ENCODE measurements around the gene SLC35F4.

GRCh38 chr14:57761800-57762199 is 104.1 kb downstream of the SLC35F4 start:
- no peak for TF ChIP-seq CTCF (IDR thresholded peaks at IDR 0.05 in 8 of 11, conservative IDR thresholded peaks at IDR 0.05 in 3 of 11)
- no peak for TF ChIP-seq POLR2A (IDR thresholded peaks at IDR 0.05)
